CD4-positive, CD25-positive, alpha-beta regulatory T cell (primary cell): ENCODE results near the gene KAZN. TPM values are rescaled to one million over a fixed set of nuclear protein-coding genes. Genes with fewer than 3 reads are reported as not detected.

Source experiments
- ATAC-seq, 2 donors: fragments of 150-1000 bp; cut with Tn5 transposase; one replicate each; pipeline ENCODE4 v1.10.0; 2021; ENCODE audit warnings: low read depth in 2 of 2, moderate number of reproducible peaks in 2 of 2, moderate library complexity in 1 of 2
- DNase-seq, 3 donors: peaks; one replicate each; pipeline versions ENCODE4 v3.0.0 to v3.0.0-alpha.2; 2012 to 2022; ENCODE audit warnings: mixed read lengths in 1 of 3
- H3K27ac ChIP-seq: one replicate; pipeline ENCODE4 v1.7.0; 2013; ENCODE audit warnings: mild to moderate bottlenecking, low read length; ENCODE audit not compliant: insufficient read depth, poor library complexity, severe bottlenecking
- H3K27me3 ChIP-seq: one replicate; pipeline ENCODE4 v1.7.0; 2013; ENCODE audit warnings: low read length; ENCODE audit not compliant: control insufficient read depth, insufficient read depth
- H3K36me3 ChIP-seq: one replicate; pipeline ENCODE4 v1.7.0; 2013; ENCODE audit warnings: mild to moderate bottlenecking, low read length, moderate library complexity; ENCODE audit not compliant: control insufficient read depth, insufficient read depth
- H3K4me1 ChIP-seq: 2 replicates; pipeline ENCODE4 v1.7.0; 2013; ENCODE audit warnings: mild to moderate bottlenecking, low read length; ENCODE audit not compliant: insufficient read depth, control insufficient read depth, poor library complexity, severe bottlenecking
- H3K4me3 ChIP-seq: one replicate; pipeline ENCODE4 v1.7.0; 2013; ENCODE audit warnings: low read depth, mild to moderate bottlenecking, low read length, moderate library complexity
- H3K9me3 ChIP-seq, 2 experiments: 1 replicate in 1 of 2; 2 replicates in 1 of 2; pipeline ENCODE4 v1.7.0; 2013; ENCODE audit warnings: low read length in 2 of 2, mild to moderate bottlenecking in 1 of 2, moderate library complexity in 1 of 2; ENCODE audit not compliant: control insufficient read depth in 2 of 2
- H3K27ac Mint-ChIP-seq, 3 donors: one replicate each; pipeline ENCODE4 v1.8.0; 2020 to 2022; ENCODE audit warnings: mild to moderate bottlenecking in 3 of 3, mixed read lengths in 3 of 3, moderate library complexity in 2 of 3
- H3K27me3 Mint-ChIP-seq: one replicate; pipeline ENCODE4 v1.8.0; 2022; ENCODE audit warnings: mild to moderate bottlenecking, mixed read lengths
- H3K36me3 Mint-ChIP-seq: one replicate; pipeline ENCODE4 v1.8.0; 2020; ENCODE audit warnings: mixed read lengths
- H3K4me1 Mint-ChIP-seq, 4 donors: one replicate each; pipeline ENCODE4 v1.8.0; 2020 to 2022; ENCODE audit warnings: mixed read lengths in 4 of 4, mild to moderate bottlenecking in 1 of 4
- H3K4me3 Mint-ChIP-seq, 4 donors: one replicate each; pipeline ENCODE4 v1.8.0; 2020 to 2022; ENCODE audit warnings: mild to moderate bottlenecking in 4 of 4, mixed read lengths in 4 of 4, moderate library complexity in 3 of 4
- H3K9me3 Mint-ChIP-seq, 7 donors: one replicate each; pipeline ENCODE4 v1.8.0; 2020 to 2022; ENCODE audit warnings: mixed read lengths in 7 of 7, mild to moderate bottlenecking in 3 of 7, moderate library complexity in 2 of 7
- polyA plus RNA-seq, 4 donors: library from polyadenylated mRNA; unstranded; fragments of 300-500 nt; fragmentation: Illumina TruSeq; gene quantifications; one replicate each; pipeline ENCODE4 v1.2.3, GENCODE V29; 2021
- total RNA-seq: library from RNA; stranded (reverse); gene quantifications from one replicate; pipeline ENCODE4 v1.2.3, GENCODE V29; 2022

The KAZN gene
- total and polyA plus RNA-seq, 5 donors from 2014 or later, result not detected

DNA sequence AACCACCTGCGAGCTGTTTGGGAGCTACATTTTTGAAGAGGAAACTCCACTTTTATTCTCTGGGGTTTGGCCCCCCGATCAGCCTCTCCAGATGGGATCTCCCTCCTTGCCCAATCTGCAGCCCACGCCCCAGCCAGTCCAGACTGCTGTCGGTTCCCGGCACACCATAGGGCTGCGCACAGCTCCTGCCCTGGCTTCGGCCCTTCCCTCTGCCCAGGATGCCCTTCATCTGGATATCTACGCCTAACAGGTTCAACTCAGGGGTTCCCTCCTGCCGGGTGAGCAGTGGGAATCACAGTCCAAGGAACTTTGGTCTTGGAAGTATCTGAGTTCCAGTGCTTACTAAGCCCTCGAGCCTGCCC, 135.3 kb downstream of the KAZN start:
- DNase-seq (no peak), ATAC-seq (no peak)
- no peaks in the 10 kb centered on the region for H3K36me3 ChIP-seq
- no peak overlapping the region for H3K27ac Mint-ChIP-seq
- H3K4me1 ChIP-seq, result no peaks in the 10 kb centered on the region
- no peaks in the 10 kb centered on the region for H3K4me1 Mint-ChIP-seq
- peaks cover 12% of the 10 kb centered on the region for H3K27me3 Mint-ChIP-seq
- no peak overlapping the region for H3K4me3 ChIP-seq
- H3K27ac ChIP-seq, result no peak overlapping the region
- no peaks in the 10 kb centered on the region for H3K36me3 Mint-ChIP-seq
- H3K9me3 Mint-ChIP-seq, result peaks cover 0 to 3% (median 0%) of the 10 kb centered on the region in 7 donors
- H3K9me3 ChIP-seq, result no peaks in the 10 kb centered on the region
- no peaks in the 10 kb centered on the region for H3K27me3 ChIP-seq
- no peak overlapping the region for H3K4me3 Mint-ChIP-seq

DNA sequence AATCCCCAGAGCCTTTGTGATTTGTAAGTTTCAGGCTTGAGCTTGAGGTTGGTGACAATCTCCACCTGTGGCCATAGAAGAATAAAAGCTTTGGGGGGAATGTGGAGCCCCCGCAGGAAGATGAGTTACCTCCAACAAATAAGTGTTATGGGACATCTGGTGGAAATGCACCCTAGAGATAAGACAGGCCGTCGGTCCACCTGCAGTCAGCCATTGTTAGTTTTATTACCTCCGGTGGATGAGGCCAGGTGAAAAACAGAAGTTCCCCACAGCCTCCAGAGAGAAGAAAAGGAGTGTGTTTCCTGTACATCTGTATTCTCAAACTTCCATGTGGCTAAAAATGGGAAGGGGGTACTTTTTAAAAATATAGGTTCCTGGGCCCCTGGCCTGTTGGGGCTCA, 137.4 kb downstream of the KAZN start:
- DNase-seq, result no peak
- Mint-ChIP-seq H3K9me3 (peaks cover 0 to 3% (median 0%) of the 10 kb centered on the region in 7 donors), H3K4me1 (no peaks in the 10 kb centered on the region), H3K36me3 (no peaks in the 10 kb centered on the region), H3K4me3 (no peak overlapping the region), H3K27ac (peak overlapping the region in 1 of 3 donors; percentile 48), H3K27me3 (peaks cover 18% of the 10 kb centered on the region)
- Histone ChIP-seq H3K36me3 (no peaks in the 10 kb centered on the region), H3K27me3 (no peaks in the 10 kb centered on the region), H3K4me1 (no peaks in the 10 kb centered on the region), H3K9me3 (no peaks in the 10 kb centered on the region), H3K27ac (no peak overlapping the region), H3K4me3 (no peak overlapping the region)
- no peak for ATAC-seq

- Mint-ChIP-seq H3K9me3 (peaks cover 0 to 3% (median 0%) of the 10 kb centered on the region in 7 donors), H3K4me1 (no peaks in the 10 kb centered on the region), H3K27me3 (peaks cover 28% of the 10 kb centered on the region), H3K27ac (no peak overlapping the region), H3K4me3 (no peak overlapping the region), H3K36me3 (no peaks in the 10 kb centered on the region)
- DNase-seq (no peak), ATAC-seq (no peak)
- Histone ChIP-seq H3K27me3 (no peaks in the 10 kb centered on the region), H3K9me3 (no peaks in the 10 kb centered on the region), H3K36me3 (no peaks in the 10 kb centered on the region), H3K27ac (no peak overlapping the region), H3K4me3 (no peak overlapping the region), H3K4me1 (no peaks in the 10 kb centered on the region)
These were observed 139.1 kb downstream of the KAZN start for GRCh38 chr1:14737561-14738094.

- no peak overlapping the region for H3K4me3 ChIP-seq
- no peak overlapping the region for H3K4me3 Mint-ChIP-seq
- H3K27me3 Mint-ChIP-seq, result peaks cover 24% of the 10 kb centered on the region
- DNase-seq, result no peak
- H3K4me1 Mint-ChIP-seq, result no peaks in the 10 kb centered on the region
- H3K4me1 ChIP-seq, result no peaks in the 10 kb centered on the region
- H3K9me3 ChIP-seq, result no peaks in the 10 kb centered on the region
- no peak overlapping the region for H3K27ac ChIP-seq
- no peaks in the 10 kb centered on the region for H3K36me3 ChIP-seq
- H3K27me3 ChIP-seq, result no peaks in the 10 kb centered on the region
- no peak overlapping the region for H3K27ac Mint-ChIP-seq
- H3K36me3 Mint-ChIP-seq, result no peaks in the 10 kb centered on the region
- no peak for ATAC-seq
- peaks cover 0 to 4% (median 0%) of the 10 kb centered on the region in 7 donors for H3K9me3 Mint-ChIP-seq
These were observed 139.8 kb downstream of the KAZN start for GRCh38 chr1:14738235-14738634.

GRCh38 chr1:14738647-14739046, 140.2 kb downstream of the KAZN start:
- H3K36me3 Mint-ChIP-seq, result no peaks in the 10 kb centered on the region
- H3K36me3 ChIP-seq, result no peaks in the 10 kb centered on the region
- no peaks in the 10 kb centered on the region for H3K27me3 ChIP-seq
- peaks cover 0 to 4% (median 0%) of the 10 kb centered on the region in 7 donors for H3K9me3 Mint-ChIP-seq
- H3K4me1 Mint-ChIP-seq, result no peaks in the 10 kb centered on the region
- H3K9me3 ChIP-seq, result no peaks in the 10 kb centered on the region
- H3K4me1 ChIP-seq, result no peaks in the 10 kb centered on the region
- ATAC-seq (no peak), DNase-seq (no peak)
- no peak overlapping the region for H3K27ac Mint-ChIP-seq
- H3K27me3 Mint-ChIP-seq, result peaks cover 21% of the 10 kb centered on the region
- H3K4me3 ChIP-seq, result no peak overlapping the region
- no peak overlapping the region for H3K27ac ChIP-seq
- H3K4me3 Mint-ChIP-seq, result no peak overlapping the region

GRCh38 chr1:14739082-14739832, 140.8 kb downstream of the KAZN start:
- Histone ChIP-seq H3K4me3 (no peak overlapping the region), H3K27ac (no peak overlapping the region), H3K27me3 (no peaks in the 10 kb centered on the region), H3K36me3 (no peaks in the 10 kb centered on the region), H3K4me1 (no peaks in the 10 kb centered on the region), H3K9me3 (no peaks in the 10 kb centered on the region)
- Mint-ChIP-seq H3K4me1 (no peaks in the 10 kb centered on the region), H3K27me3 (peaks cover 21% of the 10 kb centered on the region), H3K9me3 (peaks cover 0 to 4% (median 0%) of the 10 kb centered on the region in 7 donors), H3K36me3 (no peaks in the 10 kb centered on the region), H3K4me3 (no peak overlapping the region), H3K27ac (no peak overlapping the region)
- DNase-seq (no peak), ATAC-seq (no peak)

DNA sequence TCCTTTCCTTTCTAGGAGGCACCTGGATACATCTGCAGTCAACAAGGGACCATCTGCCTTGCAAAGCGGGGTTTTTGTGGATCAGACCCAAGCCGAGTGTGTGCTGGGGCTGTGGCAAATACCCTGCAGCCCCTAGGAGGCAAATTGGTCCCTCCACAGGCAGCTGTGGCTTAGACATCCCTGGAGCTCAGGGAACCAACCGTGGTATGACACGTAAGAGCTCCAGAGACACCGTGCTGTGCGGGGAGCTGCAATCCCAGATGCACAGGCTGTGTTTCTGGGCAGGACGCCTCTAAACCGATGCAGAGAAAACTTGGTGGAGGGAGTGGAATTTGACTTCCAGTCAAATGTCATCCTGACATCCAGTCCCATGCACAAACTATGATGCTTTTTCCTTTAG, 141.5 kb downstream of the KAZN start:
- ATAC-seq (no peak), DNase-seq (no peak)
- Mint-ChIP-seq H3K27me3 (peaks cover 21% of the 10 kb centered on the region), H3K4me3 (no peak overlapping the region), H3K36me3 (no peaks in the 10 kb centered on the region), H3K4me1 (no peaks in the 10 kb centered on the region), H3K9me3 (peaks cover 0 to 4% (median 0%) of the 10 kb centered on the region in 7 donors), H3K27ac (no peak overlapping the region)
- H3K4me1 ChIP-seq, result no peaks in the 10 kb centered on the region
- H3K9me3 ChIP-seq, result no peaks in the 10 kb centered on the region
- H3K27me3 ChIP-seq, result no peaks in the 10 kb centered on the region
- no peak overlapping the region for H3K27ac ChIP-seq
- H3K4me3 ChIP-seq, result no peak overlapping the region
- H3K36me3 ChIP-seq, result no peaks in the 10 kb centered on the region

GRCh38 chr1:14741082-14741481, 142.6 kb downstream of the KAZN start:
- no peak overlapping the region for H3K4me3 Mint-ChIP-seq
- Histone ChIP-seq H3K27ac (no peak overlapping the region), H3K4me3 (no peak overlapping the region), H3K4me1 (no peaks in the 10 kb centered on the region), H3K36me3 (no peaks in the 10 kb centered on the region), H3K9me3 (no peaks in the 10 kb centered on the region), H3K27me3 (no peaks in the 10 kb centered on the region)
- H3K27ac Mint-ChIP-seq, result no peak overlapping the region
- no peaks in the 10 kb centered on the region for H3K36me3 Mint-ChIP-seq
- no peaks in the 10 kb centered on the region for H3K4me1 Mint-ChIP-seq
- peaks cover 21% of the 10 kb centered on the region for H3K27me3 Mint-ChIP-seq
- DNase-seq, result no peak
- H3K9me3 Mint-ChIP-seq, result peaks cover 0 to 4% (median 0%) of the 10 kb centered on the region in 7 donors
- ATAC-seq, result no peak
